Gastroesophageal sphincter (tissue), 3 donors: ENCODE measurements around the gene SAMD8.

Source experiments
- POLR2A ChIP-seq, 2 donors: fragments of 450-650 bp; IDR thresholded peaks; one replicate each; pipeline ENCODE4 v1.6.1; 2017; ENCODE audit warnings: antibody characterized with exemption in 2 of 2, mild to moderate bottlenecking in 2 of 2, moderate library complexity in 1 of 2
- POLR2AphosphoS5 ChIP-seq: sonication (generic); formaldehyde crosslinking; IDR thresholded peaks from one replicate; pipeline ENCODE4 v1.6.1; 2017; ENCODE audit warnings: antibody characterized with exemption
- TF ChIP-seq, protein P1 (sequence below), 4 experiments: fragments of 200-600 bp in 2 of 4; fragments of 450-650 bp in 2 of 4; sonication (generic) in 1 of 4; IDR thresholded peaks; one replicate each; pipeline ENCODE4 v1.5.1; 2017 to 2019; ENCODE audit warnings: antibody characterized with exemption in 4 of 4, mild to moderate bottlenecking in 2 of 4, moderate library complexity in 2 of 4

- TF ChIP-seq POLR2A (IDR thresholded peaks at IDR 0.05) = no peak
- no peak for TF ChIP-seq POLR2AphosphoS5
- TF ChIP-seq, protein P1, sequence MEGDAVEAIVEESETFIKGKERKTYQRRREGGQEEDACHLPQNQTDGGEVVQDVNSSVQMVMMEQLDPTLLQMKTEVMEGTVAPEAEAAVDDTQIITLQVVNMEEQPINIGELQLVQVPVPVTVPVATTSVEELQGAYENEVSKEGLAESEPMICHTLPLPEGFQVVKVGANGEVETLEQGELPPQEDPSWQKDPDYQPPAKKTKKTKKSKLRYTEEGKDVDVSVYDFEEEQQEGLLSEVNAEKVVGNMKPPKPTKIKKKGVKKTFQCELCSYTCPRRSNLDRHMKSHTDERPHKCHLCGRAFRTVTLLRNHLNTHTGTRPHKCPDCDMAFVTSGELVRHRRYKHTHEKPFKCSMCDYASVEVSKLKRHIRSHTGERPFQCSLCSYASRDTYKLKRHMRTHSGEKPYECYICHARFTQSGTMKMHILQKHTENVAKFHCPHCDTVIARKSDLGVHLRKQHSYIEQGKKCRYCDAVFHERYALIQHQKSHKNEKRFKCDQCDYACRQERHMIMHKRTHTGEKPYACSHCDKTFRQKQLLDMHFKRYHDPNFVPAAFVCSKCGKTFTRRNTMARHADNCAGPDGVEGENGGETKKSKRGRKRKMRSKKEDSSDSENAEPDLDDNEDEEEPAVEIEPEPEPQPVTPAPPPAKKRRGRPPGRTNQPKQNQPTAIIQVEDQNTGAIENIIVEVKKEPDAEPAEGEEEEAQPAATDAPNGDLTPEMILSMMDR (IDR thresholded peaks at IDR 0.05) = no peak
Observed at GRCh38 chr10:75066271-75066670, 45.2 kb upstream of the SAMD8 start.
